Immature natural killer cell (primary cell): ENCODE measurements around the gene PRKG2. TPM values are rescaled to one million over a fixed set of nuclear protein-coding genes. Genes with fewer than 3 reads are reported as not detected.

Experiments
- DNase-seq, 3 donors: peaks; one replicate each; pipeline ENCODE4 v3.0.0; 2022; ENCODE audit warnings: mixed read lengths in 1 of 3
- H3K27ac Mint-ChIP-seq, 6 donors: one replicate each; pipeline ENCODE4 v1.8.0; 2020; ENCODE audit warnings: mixed read lengths in 6 of 6, mild to moderate bottlenecking in 5 of 6, inconsistent platforms in 4 of 6, moderate library complexity in 3 of 6
- H3K27me3 Mint-ChIP-seq, 3 donors: one replicate each; pipeline ENCODE4 v1.8.0; 2020 to 2021; ENCODE audit warnings: low read depth in 3 of 3, mild to moderate bottlenecking in 3 of 3, mixed read lengths in 3 of 3, moderate library complexity in 3 of 3, inconsistent platforms in 1 of 3
- H3K36me3 Mint-ChIP-seq, 3 donors: one replicate each; pipeline ENCODE4 v1.8.0; 2020; ENCODE audit warnings: mixed read lengths in 3 of 3, inconsistent platforms in 2 of 3, mild to moderate bottlenecking in 2 of 3
- H3K4me1 Mint-ChIP-seq, 2 donors: one replicate each; pipeline ENCODE4 v1.8.0; 2020; ENCODE audit warnings: inconsistent platforms in 2 of 2, mild to moderate bottlenecking in 2 of 2, mixed read lengths in 2 of 2, moderate library complexity in 1 of 2
- H3K4me3 Mint-ChIP-seq, 5 donors: one replicate each; pipeline ENCODE4 v1.8.0; 2020; ENCODE audit warnings: mild to moderate bottlenecking in 5 of 5, mixed read lengths in 5 of 5, inconsistent platforms in 3 of 5, moderate library complexity in 3 of 5
- H3K9me3 Mint-ChIP-seq, 6 donors: one replicate each; pipeline ENCODE4 v1.8.0; 2020; ENCODE audit warnings: mild to moderate bottlenecking in 6 of 6, mixed read lengths in 6 of 6, inconsistent platforms in 4 of 6, moderate library complexity in 3 of 6
- polyA plus RNA-seq, 3 donors: library from polyadenylated mRNA; unstranded; fragments of 300-500 nt; fragmentation: Illumina TruSeq; gene quantifications; one replicate each; pipeline ENCODE4 v1.2.3, GENCODE V29; 2021

Gene PRKG2
- polyA plus RNA-seq, 3 donors from 2014 or later: 0.62 to 0.76 TPM; not detected in 1

DNA sequence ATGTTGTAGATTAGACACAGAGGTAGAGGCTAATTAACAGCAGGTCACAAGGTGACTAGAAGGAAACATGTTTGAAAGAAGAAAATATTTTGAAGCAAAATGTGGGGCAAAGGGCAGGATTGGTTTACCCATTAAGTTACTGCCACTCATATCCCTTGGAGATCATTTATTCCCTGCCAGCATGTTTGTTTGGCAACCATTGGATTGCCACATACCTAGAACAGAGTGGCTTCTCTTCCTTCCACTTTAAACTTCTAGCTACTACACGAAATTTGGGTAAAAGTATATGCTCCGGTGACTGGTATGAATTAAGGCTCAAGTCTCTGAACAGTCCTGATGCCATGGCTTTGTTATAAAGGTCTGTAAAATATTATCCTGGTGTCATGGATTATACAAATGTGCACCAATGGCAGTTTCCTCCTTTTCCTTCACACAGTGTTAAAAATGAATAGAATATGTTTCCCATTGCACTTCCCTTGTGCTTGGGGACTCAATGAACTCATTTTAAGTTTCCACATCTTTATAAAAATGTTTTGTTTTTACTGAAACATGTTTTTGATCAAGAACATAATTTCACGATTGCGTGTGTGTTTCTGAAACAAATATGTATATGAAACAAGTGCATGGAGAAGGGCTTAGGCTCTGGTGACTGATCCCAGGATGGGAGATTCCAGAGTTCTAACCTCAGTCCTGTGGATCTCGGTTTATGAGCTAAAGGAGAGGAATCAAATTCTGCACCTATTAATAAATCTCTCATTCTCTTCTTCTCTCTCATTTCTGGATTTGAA is 172.2 kb downstream of the PRKG2 start:
- H3K27ac Mint-ChIP-seq: no peak overlapping the region
- no peaks in the 10 kb centered on the region for H3K4me1 Mint-ChIP-seq
- H3K9me3 Mint-ChIP-seq: no peaks in the 10 kb centered on the region
- DNase-seq: no peak
- no peaks in the 10 kb centered on the region for H3K36me3 Mint-ChIP-seq
- no peak overlapping the region for H3K4me3 Mint-ChIP-seq
- peaks cover 2 to 20% (median 12%) of the 10 kb centered on the region in 3 donors for H3K27me3 Mint-ChIP-seq

DNA sequence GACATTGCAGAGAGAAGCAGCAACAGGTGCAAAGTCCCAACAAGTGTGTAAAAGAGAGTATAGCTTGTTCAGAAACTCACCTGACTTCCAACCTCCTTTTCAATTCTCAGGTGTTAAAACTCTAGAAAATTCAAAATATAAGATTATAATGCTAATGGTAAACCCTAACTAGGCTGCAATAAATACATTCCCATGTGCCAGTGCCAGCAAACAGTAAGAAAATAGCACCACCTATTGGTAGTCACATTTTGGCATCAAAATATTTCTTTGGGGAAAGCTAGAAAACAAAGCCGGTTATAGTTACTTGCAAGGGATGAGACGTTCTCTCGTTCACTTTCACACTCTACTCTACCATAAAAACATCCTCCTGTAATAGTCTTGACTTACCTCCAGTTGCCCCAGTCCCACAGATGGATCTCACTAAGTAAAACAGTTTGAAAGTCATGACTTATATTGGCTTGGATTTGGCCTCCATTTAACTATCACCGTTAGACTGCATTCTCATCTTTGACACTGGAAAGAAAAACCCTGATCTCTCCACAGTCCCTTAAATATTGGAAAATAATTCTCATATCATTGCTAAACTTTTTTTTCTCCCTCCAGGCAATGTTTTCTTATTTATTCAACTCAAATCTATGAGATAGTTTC is 174.9 kb downstream of the PRKG2 start:
- H3K9me3 Mint-ChIP-seq: no peaks in the 10 kb centered on the region
- H3K4me1 Mint-ChIP-seq: no peaks in the 10 kb centered on the region
- H3K27ac Mint-ChIP-seq: no peak overlapping the region
- H3K4me3 Mint-ChIP-seq: no peak overlapping the region
- H3K36me3 Mint-ChIP-seq: no peaks in the 10 kb centered on the region
- peaks cover 0 to 12% (median 7%) of the 10 kb centered on the region in 3 donors for H3K27me3 Mint-ChIP-seq
- DNase-seq: peak; percentile 20 to 28 (median 24)

DNA sequence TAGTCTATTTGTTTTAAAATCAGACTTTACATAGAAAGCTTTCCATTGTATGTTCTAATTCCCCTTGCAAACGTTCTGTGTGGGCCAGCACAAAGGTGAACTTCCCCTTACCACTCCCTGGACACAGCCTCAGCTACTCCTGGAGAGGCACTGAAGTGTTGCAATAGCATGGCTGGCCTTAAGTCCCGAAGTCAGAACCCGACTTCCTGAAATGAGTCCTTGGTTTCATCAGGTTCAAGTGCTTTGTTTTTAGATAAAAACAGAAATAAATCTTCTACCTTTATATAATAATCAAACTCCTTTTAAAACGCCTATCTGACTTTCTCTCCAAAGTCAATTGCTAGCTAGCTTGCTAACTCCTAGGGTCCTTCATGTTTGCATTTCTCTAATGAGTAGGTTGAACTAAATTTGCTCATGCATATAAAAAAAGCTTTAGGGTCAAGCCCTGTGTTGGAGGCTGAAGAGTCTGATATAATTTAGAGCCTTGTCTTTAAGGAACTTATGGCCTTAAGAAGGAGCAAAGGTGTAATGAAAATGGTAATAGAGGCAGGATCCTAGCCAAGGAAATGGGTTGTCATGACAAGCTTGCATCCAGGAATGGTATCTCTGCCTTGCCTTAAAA is 175.6 kb downstream of the PRKG2 start:
- Mint-ChIP-seq H3K4me3 (no peak overlapping the region), H3K36me3 (no peaks in the 10 kb centered on the region), H3K27me3 (peaks cover 0 to 15% (median 4%) of the 10 kb centered on the region in 3 donors), H3K27ac (no peak overlapping the region), H3K9me3 (no peaks in the 10 kb centered on the region), H3K4me1 (no peaks in the 10 kb centered on the region)
- no peak for DNase-seq

DNA sequence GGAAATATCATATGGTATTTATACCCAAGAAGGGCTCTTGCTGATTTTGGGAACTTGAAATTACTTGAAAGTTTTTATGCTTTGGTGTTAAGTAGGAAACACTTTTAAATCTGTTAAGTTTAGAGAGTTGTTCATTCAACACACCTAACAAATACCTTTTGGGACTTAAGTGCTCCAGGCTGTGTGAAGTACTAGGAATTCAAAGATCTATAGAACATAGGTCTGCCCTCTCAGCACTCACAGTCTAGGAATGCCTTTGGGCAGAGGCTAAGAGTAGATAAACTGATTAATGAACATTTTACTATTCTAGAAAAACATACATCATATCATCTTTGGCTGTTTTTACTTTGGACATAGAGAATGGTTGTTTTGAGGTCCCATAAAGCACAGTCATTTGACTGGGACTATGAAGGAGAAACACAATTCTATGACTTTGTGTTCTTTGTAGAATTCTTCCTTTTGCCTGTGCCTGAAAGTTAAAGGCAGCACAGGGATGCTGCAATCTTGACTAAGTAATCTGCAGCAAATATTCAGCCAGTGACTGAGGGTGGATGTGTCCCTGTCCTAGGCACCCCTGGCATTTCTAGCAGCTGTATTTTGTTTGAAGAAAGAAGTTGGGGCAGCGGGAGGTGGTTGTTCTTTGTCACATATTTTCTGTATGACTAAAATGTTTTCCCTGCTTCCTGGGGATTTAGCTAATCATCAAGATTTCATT is 176.2 kb downstream of the PRKG2 start:
- H3K27ac Mint-ChIP-seq: no peak overlapping the region
- H3K4me1 Mint-ChIP-seq: no peaks in the 10 kb centered on the region
- no peaks in the 10 kb centered on the region for H3K36me3 Mint-ChIP-seq
- peaks cover 0 to 14% (median 2%) of the 10 kb centered on the region in 3 donors for H3K27me3 Mint-ChIP-seq
- no peak for DNase-seq
- no peak overlapping the region for H3K4me3 Mint-ChIP-seq
- no peaks in the 10 kb centered on the region for H3K9me3 Mint-ChIP-seq

Other genes starting within 250 kb of the PRKG2 start
- gene BMP3, start 184.5 kb downstream of the PRKG2 start, polyA plus RNA-seq: under 1 TPM in 1 of 3 donors, not detected in 2; 0.10 TPM